Measurements from ENCODE around the gene CLEC4M.
"Not testable (repeated sequence)": the region's sequence is repeated elsewhere in the genome, so short reads cannot be mapped to it uniquely, and the experiment has no call there.

Gene CLEC4M

GRCh38 chr19:7792701-7793100 is 29.7 kb downstream of the CLEC4M start:
- not testable (repeated sequence) for DNase-seq
- intact Hi-C loops (cut with DNase I): loop anchor here (10.0 kb wide), 1 partner anchor 228 kb away; no protein-coding TSS in a partner anchor

DNA sequence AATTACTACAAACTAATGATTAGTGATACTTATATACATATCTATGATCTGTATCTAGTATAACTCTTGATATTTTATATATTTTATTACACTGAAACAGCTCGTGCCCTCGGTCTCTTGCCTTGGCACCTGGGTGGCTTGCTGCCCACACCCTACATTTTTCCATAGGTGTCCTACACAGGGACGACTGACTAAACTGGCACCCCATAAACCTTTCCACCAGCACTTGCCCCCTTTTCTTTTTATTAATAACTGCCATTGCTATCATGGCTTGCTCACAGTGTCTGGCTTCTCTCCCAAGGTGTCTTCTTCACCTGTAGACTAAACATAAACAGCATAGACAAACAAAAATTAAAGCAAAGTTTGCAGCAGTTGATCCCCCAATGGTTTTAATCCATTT is 30.4 kb downstream of the CLEC4M start:
- no peak for DNase-seq
- intact Hi-C loops (cut with DNase I): loop anchor here (10.0 kb wide), 1 partner anchor 229 kb away; no protein-coding TSS in a partner anchor

- intact Hi-C loops (cut with DNase I): loop anchor here (10.0 kb wide), 1 partner anchor 231 kb away; no protein-coding TSS in a partner anchor
- DNase-seq: no peak
These were observed 32.6 kb downstream of the CLEC4M start for GRCh38 chr19:7795555-7796161.

GRCh38 chr19:7799640-7800355 is 36.8 kb downstream of the CLEC4M start:
- intact Hi-C loops (cut with DNase I): loop anchor here (10.0 kb wide), 1 partner anchor 235 kb away; no protein-coding TSS in a partner anchor
- peak; percentile 43 to 90 (median 74) for DNase-seq

- intact Hi-C loops (cut with DNase I): no loop called here
- no peak for DNase-seq
These were observed 38.1 kb downstream of the CLEC4M start for GRCh38 chr19:7801020-7801570.

- intact Hi-C loops (cut with DNase I): no loop called here
These were observed 43.2 kb downstream of the CLEC4M start for GRCh38 chr19:7806234-7806633.

DNA sequence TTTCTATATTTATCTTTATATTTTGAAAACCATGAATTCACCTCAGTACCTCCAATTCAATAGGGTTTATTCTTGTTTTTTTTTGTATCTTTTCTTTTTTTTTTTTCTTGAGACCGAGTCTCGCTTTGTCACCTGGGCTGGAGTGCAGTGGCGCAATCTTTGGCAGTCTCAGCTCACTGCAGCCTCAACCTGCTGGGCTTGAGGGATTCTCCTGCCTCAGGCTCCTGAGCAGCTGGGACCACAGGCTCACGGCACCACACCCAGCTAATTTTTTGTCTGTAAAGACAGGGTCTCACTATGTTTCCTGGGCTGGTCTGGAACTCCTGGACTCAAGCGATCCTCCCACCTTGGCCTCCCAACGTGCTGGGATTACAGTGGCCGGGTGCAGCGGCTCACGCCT is 43.8 kb downstream of the CLEC4M start:
- intact Hi-C loops (cut with DNase I): no loop called here
- DNase-seq: no peak

More at GRCh38 chr19:7806234-7806633, 43.2 kb downstream of the CLEC4M start:
- no peak for DNase-seq

DNA sequence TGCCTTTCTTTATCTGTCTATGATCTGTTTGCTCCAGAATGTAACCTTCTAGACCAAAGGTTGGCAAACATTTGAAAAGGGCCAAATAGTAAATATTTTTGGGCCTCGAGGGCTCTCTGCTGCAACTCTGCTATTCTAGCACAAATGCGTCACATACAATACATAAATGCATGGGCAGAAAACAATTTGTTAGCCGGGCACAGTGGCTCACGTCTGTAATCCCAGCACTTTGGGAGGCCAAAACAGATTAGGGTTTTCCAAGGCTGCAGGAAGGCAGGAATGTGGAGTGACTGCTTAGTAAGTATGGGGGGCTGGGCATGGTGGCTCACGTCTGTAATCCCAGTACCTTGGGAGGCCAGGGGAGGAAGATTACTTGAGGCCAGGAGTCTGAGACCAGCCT is 45.1 kb downstream of the CLEC4M start:
- intact Hi-C loops (cut with DNase I): no loop called here
- DNase-seq: no peak

- DNase-seq: no peak
- intact Hi-C loops (cut with DNase I): no loop called here
These were observed 48.9 kb downstream of the CLEC4M start for GRCh38 chr19:7811989-7812388.

GRCh38 chr19:7815325-7815724 is 52.3 kb downstream of the CLEC4M start:
- no peak for DNase-seq
- intact Hi-C loops (cut with DNase I): no loop called here

DNA sequence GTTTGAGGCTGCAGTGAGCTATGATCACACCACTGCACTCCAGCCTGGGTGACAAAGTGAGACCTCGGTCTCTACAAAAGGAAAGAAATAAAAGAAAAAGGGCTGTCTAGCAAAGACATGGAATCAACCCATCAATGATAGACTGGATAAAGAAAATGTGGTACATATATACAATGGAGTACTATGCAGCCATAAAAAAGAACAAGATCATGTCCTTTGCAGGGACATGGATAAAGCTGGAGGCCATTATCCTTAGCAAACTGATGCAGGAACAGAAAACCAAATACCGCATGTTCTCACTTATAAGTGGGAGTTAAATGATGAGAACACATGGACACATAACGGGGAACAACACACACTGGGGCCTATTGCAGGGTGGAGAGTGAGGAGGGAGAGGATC is 53.0 kb downstream of the CLEC4M start:
- intact Hi-C loops (cut with DNase I); DNase-seq: not testable (repeated sequence)

DNA sequence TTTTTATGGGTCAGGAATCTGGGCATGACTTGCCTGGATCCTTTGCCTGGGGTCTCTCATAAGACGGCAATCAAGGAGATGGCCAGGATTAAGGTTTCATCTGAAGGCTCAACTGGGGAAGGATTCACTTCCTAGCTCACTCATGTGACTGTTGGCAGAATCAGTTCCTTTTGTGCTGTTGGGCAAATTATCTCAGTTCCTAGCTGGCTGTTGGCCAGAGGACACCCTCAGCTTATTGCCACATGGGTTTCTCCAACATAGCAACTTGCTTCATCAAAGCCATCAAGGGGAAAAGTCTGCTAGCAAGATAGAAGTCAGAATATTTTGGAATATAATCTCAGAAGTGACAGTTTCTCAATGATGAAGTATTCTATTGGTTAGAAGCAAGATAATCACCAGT is 54.8 kb downstream of the CLEC4M start:
- DNase-seq: no peak
- intact Hi-C loops (cut with DNase I): no loop called here

GRCh38 chr19:7818806-7819205 is 55.8 kb downstream of the CLEC4M start:
- intact Hi-C loops (cut with DNase I): no loop called here
- DNase-seq: no peak

All from head of caudate nucleus (tissue), 42 donors.